ENCODE measurements around the gene IMP4.
A peak's percentile ranks its signal among the peaks of the same experiment; 100 is the strongest.

Gene IMP4

DNA sequence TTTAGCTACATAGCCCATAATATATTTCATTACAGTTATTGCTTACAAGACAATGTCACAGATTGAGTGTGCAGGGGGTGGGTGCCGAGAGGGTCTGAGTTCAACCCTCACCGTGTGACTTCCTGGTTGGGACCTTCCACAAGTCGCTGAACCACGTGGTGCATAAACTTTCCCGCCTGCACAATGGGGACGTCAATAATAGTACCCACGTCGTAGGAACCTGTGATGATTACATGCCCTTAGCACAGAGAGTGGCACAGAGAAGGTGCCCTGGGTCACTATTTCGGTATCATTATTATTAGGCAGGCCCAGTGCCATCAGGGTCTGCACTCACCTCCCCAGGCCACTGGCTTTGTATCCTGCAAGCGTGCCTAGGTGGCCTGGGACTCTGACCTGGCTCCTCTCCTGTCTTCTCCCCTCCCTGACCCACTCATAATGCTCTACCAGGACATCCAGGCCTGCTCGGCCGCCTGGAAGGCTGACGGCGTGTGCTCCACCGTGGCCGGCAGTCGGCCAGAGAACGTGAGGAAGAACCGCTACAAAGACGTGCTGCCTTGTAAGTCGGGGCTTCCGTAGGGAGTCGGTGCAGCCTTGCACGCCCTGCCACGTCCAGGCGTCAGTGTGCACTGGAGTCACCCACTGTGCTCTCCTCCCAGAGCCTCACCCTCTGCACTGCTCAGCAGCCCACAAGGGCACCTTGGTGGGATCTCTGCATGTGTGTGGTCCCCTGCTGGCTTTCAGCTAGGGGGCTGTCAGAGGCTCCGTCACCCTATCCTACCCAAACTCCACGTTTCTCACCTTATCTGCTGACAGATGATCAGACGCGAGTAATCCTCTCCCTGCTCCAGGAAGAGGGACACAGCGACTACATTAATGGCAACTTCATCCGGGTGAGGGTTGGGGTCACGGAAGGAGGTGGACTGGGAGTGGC is 16.0 kb downstream of the IMP4 start:
- DNase-seq, result no peak

- no peak for DNase-seq
Observed at GRCh38 chr2:130359466-130359865, 16.8 kb downstream of the IMP4 start.

- no peak for DNase-seq
Observed at GRCh38 chr2:130363479-130363878, 20.8 kb downstream of the IMP4 start.

GRCh38 chr2:130365075-130365474 is 22.4 kb downstream of the IMP4 start:
- DNase-seq, result no peak

DNA sequence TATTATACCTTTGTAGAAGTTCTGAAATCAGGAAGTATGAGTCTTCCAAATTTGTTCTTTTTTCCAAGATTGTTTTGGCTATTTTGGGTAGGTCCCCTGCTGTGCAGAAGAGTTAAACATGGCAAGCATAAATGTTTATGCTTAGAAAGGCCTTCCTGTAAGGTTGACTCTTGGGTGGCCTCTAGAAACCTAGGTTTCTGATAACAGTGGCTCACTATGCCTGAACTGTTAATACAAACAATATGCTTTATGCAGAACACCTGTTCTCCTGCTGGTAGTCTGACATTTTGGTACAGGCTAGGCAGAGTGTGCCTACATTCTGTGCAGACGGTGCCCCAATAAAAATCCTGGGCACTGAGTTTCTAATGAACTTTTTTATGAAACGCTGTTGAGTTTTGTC is 23.3 kb downstream of the IMP4 start:
- DNase-seq, result no peak

GRCh38 chr2:130366720-130367119 is 24.0 kb downstream of the IMP4 start:
- DNase-seq, result no peak

GRCh38 chr2:130368786-130369185 is 26.1 kb downstream of the IMP4 start:
- DNase-seq, result no peak

- no peak for DNase-seq
Observed at GRCh38 chr2:130369311-130369964, 26.7 kb downstream of the IMP4 start.

- DNase-seq, result no peak
Observed at GRCh38 chr2:130369965-130370341, 27.3 kb downstream of the IMP4 start.

DNA sequence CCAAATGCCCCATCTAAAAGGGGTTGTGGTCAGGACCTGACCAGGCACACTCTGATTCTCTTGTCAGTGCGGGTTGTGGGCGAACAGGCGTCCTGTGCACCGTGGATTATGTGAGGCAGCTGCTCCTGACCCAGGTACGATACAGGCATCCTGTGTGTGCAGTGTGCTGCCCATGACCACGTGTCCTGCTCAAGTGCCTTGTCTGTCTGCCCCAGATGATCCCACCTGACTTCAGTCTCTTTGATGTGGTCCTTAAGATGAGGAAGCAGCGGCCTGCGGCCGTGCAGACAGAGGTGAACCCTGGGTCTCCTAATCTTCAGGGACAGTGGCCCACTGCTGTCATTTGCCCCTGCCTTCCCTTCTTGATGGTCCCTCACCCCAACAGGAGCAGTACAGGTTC is 27.8 kb downstream of the IMP4 start:
- peak; percentile 62 for DNase-seq

DNA sequence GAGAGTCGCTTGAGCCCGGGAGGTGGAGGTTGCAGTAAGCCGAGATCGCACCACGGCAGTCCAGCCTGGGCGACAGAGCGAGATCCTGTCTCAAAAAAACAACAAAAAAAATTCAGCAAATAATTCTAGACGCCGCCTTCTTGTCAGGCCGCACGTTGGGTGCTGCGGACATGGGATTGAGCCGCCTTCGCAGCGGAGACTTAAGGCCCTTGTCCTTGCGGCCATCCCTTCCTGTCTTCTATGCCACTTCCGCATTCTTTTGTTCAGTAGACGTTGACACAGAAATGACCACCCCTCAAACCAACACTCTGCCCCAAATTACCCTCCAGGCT is 29.0 kb downstream of the IMP4 start:
- DNase-seq, result no peak

DNA sequence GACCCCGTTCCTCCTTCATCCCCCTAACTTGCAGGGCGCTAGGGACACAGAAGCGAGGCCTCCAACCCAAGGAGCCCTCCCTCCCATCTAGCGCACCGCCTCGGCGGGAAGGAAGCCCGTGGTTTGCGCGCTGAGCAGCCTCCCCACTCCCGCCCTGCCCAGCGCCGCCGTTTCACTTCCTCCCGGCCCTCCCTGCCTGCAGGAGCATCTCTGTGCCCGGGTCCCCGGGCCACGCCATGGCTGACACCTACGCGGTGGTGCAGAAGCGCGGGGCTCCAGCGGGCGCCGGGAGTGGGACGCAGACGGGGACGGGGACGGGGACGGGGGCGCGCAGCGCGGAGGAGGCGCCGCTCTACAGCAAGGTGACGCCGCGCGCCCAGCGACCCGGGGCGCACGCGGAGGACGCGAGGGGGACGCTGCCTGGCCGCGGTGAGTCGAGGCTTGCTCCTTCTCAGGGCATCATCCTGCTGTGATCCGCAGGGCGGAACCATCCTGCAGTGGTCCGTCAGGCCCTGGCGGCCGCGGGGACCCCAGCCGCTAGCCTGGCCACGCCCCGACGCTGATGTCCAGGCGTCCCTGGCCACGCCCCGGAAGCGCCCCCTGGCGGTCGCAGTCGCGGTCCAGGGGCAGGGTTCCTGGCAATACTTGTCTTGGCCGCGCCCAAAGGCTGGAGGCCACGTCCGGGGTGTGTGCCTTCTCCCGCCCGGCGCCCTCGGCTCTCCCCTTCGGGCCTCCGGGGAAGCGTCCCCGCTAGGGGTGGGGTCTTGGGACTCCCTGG is 29.5 kb downstream of the IMP4 start:
- peak; percentile 82 for DNase-seq

GRCh38 chr2:130372833-130373807 is 30.4 kb downstream of the IMP4 start:
- DNase-seq, result no peak

DNA sequence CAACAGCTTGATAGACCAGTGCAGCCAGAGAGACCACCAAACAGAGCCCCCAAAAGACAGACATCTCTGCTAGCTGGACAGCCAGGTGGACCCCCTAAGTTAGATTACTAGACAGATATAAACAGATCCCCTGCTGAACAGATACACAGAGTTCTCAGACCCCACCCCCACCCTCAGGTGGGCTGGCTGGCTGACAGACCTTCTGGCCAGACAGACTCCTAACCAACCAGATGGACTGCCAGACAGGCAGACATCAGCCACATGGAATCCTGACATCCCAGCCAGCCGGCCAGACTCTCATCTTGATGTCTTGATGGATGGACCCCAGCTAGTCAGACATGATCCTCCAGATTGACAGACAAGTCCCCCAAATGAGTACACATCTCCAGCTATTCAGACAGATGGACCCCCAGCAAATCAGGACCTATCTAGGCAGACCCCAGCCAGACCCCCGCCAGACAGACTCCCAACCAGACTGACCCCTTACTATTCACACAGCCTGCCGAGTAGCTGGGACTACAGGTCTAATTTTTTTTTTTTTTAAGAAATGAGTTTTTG is 31.2 kb downstream of the IMP4 start:
- DNase-seq, result no peak

GRCh38 chr2:130374587-130375290 is 32.0 kb downstream of the IMP4 start:
- no peak for DNase-seq

GRCh38 chr2:130375291-130376266 is 32.9 kb downstream of the IMP4 start:
- DNase-seq, result no peak

- DNase-seq, result no peak
Observed at GRCh38 chr2:130376433-130377293, 34.0 kb downstream of the IMP4 start.

GRCh38 chr2:130377491-130377890 is 34.8 kb downstream of the IMP4 start:
- no peak for DNase-seq
